ENCODE measurements around the gene SECISBP2L. TPM values are rescaled to one million over a fixed set of nuclear protein-coding genes. Genes with fewer than 3 reads are reported as not detected.

SECISBP2L gene
- polyA plus RNA-seq, 1 donor (not counting 4 experiments of a cell fraction or from before 2014, with no cell fraction given), result 15.4 TPM

DNA sequence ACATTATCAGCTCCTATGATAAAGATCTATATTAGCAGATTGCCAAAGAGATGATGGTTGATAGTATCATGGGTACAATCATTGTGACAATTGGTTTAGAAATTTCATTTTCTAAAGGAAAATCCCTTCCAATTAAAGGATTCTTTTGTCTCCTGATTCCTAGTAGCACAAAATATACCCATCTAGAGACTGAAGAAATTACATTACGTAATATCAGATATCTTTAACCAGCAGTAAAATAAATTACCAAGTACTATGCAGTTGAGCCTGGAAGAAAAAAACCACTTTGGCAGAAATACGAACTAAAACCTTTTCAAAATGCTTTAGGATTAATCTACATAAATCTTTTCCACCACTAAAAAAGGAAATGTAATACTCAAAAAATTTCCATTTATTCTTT lies 46.9 kb downstream of the SECISBP2L start:
- TF ChIP-seq, protein P1, sequence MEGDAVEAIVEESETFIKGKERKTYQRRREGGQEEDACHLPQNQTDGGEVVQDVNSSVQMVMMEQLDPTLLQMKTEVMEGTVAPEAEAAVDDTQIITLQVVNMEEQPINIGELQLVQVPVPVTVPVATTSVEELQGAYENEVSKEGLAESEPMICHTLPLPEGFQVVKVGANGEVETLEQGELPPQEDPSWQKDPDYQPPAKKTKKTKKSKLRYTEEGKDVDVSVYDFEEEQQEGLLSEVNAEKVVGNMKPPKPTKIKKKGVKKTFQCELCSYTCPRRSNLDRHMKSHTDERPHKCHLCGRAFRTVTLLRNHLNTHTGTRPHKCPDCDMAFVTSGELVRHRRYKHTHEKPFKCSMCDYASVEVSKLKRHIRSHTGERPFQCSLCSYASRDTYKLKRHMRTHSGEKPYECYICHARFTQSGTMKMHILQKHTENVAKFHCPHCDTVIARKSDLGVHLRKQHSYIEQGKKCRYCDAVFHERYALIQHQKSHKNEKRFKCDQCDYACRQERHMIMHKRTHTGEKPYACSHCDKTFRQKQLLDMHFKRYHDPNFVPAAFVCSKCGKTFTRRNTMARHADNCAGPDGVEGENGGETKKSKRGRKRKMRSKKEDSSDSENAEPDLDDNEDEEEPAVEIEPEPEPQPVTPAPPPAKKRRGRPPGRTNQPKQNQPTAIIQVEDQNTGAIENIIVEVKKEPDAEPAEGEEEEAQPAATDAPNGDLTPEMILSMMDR (optimal IDR thresholded peaks at IDR 0.05 in 1 of 3, IDR thresholded peaks at IDR 0.05 in 1 of 3, conservative IDR thresholded peaks at IDR 0.05 in 1 of 3; ENCODE audit: extremely low read depth in 1 of 3, insufficient read depth in 2 of 3, low read length in 3 of 3), result no peak
- TF ChIP-seq EZH2 (IDR thresholded peaks at IDR 0.05; ENCODE audit: low read length), result no peak
- Histone ChIP-seq H3K9me1 (ENCODE audit: control insufficient read depth, extremely low read depth, insufficient read depth, low read length) (no peaks in the 10 kb centered on the region), H3K36me3 (ENCODE audit: control insufficient read depth in 2 of 2, extremely low read depth in 1 of 2, insufficient read depth in 2 of 2, low read length in 2 of 2) (peaks cover 3 to 7% of the 10 kb centered on the region in 2 experiments), H4K20me1 (ENCODE audit: control insufficient read depth, extremely low read depth, insufficient read depth, low read length) (no peaks in the 10 kb centered on the region), H3K9ac (ENCODE audit: control insufficient read depth, extremely low read depth, insufficient read depth, low read length) (no peak overlapping the region), H3K27ac (ENCODE audit: control insufficient read depth, insufficient read depth, low read length) (no peak overlapping the region), H3K9me3 (ENCODE audit: control insufficient read depth, low read depth, low read length) (no peaks in the 10 kb centered on the region), H3K79me2 (ENCODE audit: control insufficient read depth, insufficient read depth, low read length) (no peaks in the 10 kb centered on the region), H3K4me2 (ENCODE audit: control insufficient read depth, extremely low read depth, insufficient read depth, low read depth, low read length) (no peak overlapping the region), H3K4me3 (ENCODE audit: control insufficient read depth in 2 of 3, extremely low read depth in 1 of 3, insufficient read depth in 2 of 3, low read depth in 1 of 3, low read length in 3 of 3) (no peak overlapping the region), H2AFZ (ENCODE audit: control insufficient read depth, low read length) (no peak overlapping the region), H3K4me1 (ENCODE audit: control insufficient read depth, extremely low read depth, insufficient read depth, low read length) (no peaks in the 10 kb centered on the region), H3K27me3 (ENCODE audit: control insufficient read depth, extremely low read depth, insufficient read depth, low read length) (no peaks in the 10 kb centered on the region)
- FAIRE-seq, result no peak
- dilution Hi-C loops (cut with MboI; ENCODE audit: extremely low pct_ligation_motif_present, low sequenced_read_pairs), result no loop called here
- DNase-seq (ENCODE audit: low read depth, low spot score), result no peak

- Histone ChIP-seq H3K4me3 (ENCODE audit: control insufficient read depth in 2 of 3, extremely low read depth in 1 of 3, insufficient read depth in 2 of 3, low read depth in 1 of 3, low read length in 3 of 3) (no peak overlapping the region), H3K9me1 (ENCODE audit: control insufficient read depth, extremely low read depth, insufficient read depth, low read length) (no peaks in the 10 kb centered on the region), H3K4me2 (ENCODE audit: control insufficient read depth, extremely low read depth, insufficient read depth, low read depth, low read length) (no peak overlapping the region), H3K27me3 (ENCODE audit: control insufficient read depth, extremely low read depth, insufficient read depth, low read length) (no peaks in the 10 kb centered on the region), H3K27ac (ENCODE audit: control insufficient read depth, insufficient read depth, low read length) (no peak overlapping the region), H3K9ac (ENCODE audit: control insufficient read depth, extremely low read depth, insufficient read depth, low read length) (no peak overlapping the region), H2AFZ (ENCODE audit: control insufficient read depth, low read length) (no peak overlapping the region), H3K36me3 (ENCODE audit: control insufficient read depth in 2 of 2, extremely low read depth in 1 of 2, insufficient read depth in 2 of 2, low read length in 2 of 2) (peaks cover 8 to 15% of the 10 kb centered on the region in 2 experiments), H4K20me1 (ENCODE audit: control insufficient read depth, extremely low read depth, insufficient read depth, low read length) (no peaks in the 10 kb centered on the region), H3K4me1 (ENCODE audit: control insufficient read depth, extremely low read depth, insufficient read depth, low read length) (no peaks in the 10 kb centered on the region), H3K9me3 (ENCODE audit: control insufficient read depth, low read depth, low read length) (no peaks in the 10 kb centered on the region), H3K79me2 (ENCODE audit: control insufficient read depth, insufficient read depth, low read length) (no peaks in the 10 kb centered on the region)
- dilution Hi-C loops (cut with MboI; ENCODE audit: extremely low pct_ligation_motif_present, low sequenced_read_pairs), result no loop called here
- FAIRE-seq (no peak), DNase-seq (ENCODE audit: low read depth, low spot score) (no peak)
- TF ChIP-seq EZH2 (IDR thresholded peaks at IDR 0.05; ENCODE audit: low read length), result no peak
- TF ChIP-seq, protein P1 (optimal IDR thresholded peaks at IDR 0.05 in 1 of 3, IDR thresholded peaks at IDR 0.05 in 1 of 3, conservative IDR thresholded peaks at IDR 0.05 in 1 of 3; ENCODE audit: extremely low read depth in 1 of 3, insufficient read depth in 2 of 3, low read length in 3 of 3), result no peak
Observed at GRCh38 chr15:48996276-48996675, 50.0 kb downstream of the SECISBP2L start.

Data from keratinocyte (primary cell).